Smooth muscle cell of the brain vasculature (primary cell): ENCODE results near the gene RBP2.

Experiments
- DNase-seq: peaks from one replicate; pipeline ENCODE4 v3.0.0-alpha.2; 2012; ENCODE audit warnings: low read depth, low spot score

RBP2 gene

GRCh38 chr3:139476348-139476747 lies at the start of gene RBP2:
Gene RBP2, minus strand, starts transcription at chr3:139476516. Its CDS starts 57 bp downstream, at chr3:139476459.
- no peak for DNase-seq

GRCh38 chr3:139524841-139525636 lies 48.7 kb upstream of the RBP2 start:
- DNase-seq: no peak

GRCh38 chr3:139523718-139524117 lies 47.4 kb upstream of the RBP2 start:
- no peak for DNase-seq

GRCh38 chr3:139523166-139523565 lies 46.9 kb upstream of the RBP2 start:
- DNase-seq: no peak

GRCh38 chr3:139522421-139522820 lies 46.1 kb upstream of the RBP2 start:
- DNase-seq: no peak

GRCh38 chr3:139521816-139522215 lies 45.5 kb upstream of the RBP2 start:
- DNase-seq: no peak

GRCh38 chr3:139521144-139521543 lies 44.8 kb upstream of the RBP2 start:
- DNase-seq: no peak

- DNase-seq: no peak
Observed at GRCh38 chr3:139519998-139520737, 43.9 kb upstream of the RBP2 start.

- DNase-seq: no peak
Observed at GRCh38 chr3:139518926-139519842, 42.9 kb upstream of the RBP2 start.

GRCh38 chr3:139518306-139518705 lies 42.0 kb upstream of the RBP2 start:
- no peak for DNase-seq

GRCh38 chr3:139517321-139518065 lies 41.2 kb upstream of the RBP2 start:
- no peak for DNase-seq

GRCh38 chr3:139514741-139515140 lies 38.4 kb upstream of the RBP2 start:
- no peak for DNase-seq

GRCh38 chr3:139509631-139510030 lies 33.3 kb upstream of the RBP2 start:
- DNase-seq: no peak

GRCh38 chr3:139506766-139507165 lies 30.4 kb upstream of the RBP2 start:
- DNase-seq: no peak

- no peak for DNase-seq
Observed at GRCh38 chr3:139505829-139506386, 29.6 kb upstream of the RBP2 start.

- DNase-seq: no peak
Observed at GRCh38 chr3:139499536-139499935, 23.2 kb upstream of the RBP2 start.

- DNase-seq: no peak
Observed at GRCh38 chr3:139493826-139494385, 17.6 kb upstream of the RBP2 start.

GRCh38 chr3:139491966-139492365 lies 15.7 kb upstream of the RBP2 start:
- no peak for DNase-seq

GRCh38 chr3:139491027-139491700 lies 14.8 kb upstream of the RBP2 start:
- DNase-seq: no peak

GRCh38 chr3:139482206-139482605 lies 5.9 kb upstream of the RBP2 start:
- no peak for DNase-seq
